ENCODE data around the gene TNFRSF21. TPM values are rescaled to one million over a fixed set of nuclear protein-coding genes. Genes with fewer than 3 reads are reported as not detected.
A peak's percentile ranks its signal among the peaks of the same experiment; 100 is the strongest.

TNFRSF21 gene
- total and polyA plus RNA-seq, 2 donors (not counting 1 experiment from before 2014, with no cell fraction given): 0.43 to 1.2 TPM

DNA sequence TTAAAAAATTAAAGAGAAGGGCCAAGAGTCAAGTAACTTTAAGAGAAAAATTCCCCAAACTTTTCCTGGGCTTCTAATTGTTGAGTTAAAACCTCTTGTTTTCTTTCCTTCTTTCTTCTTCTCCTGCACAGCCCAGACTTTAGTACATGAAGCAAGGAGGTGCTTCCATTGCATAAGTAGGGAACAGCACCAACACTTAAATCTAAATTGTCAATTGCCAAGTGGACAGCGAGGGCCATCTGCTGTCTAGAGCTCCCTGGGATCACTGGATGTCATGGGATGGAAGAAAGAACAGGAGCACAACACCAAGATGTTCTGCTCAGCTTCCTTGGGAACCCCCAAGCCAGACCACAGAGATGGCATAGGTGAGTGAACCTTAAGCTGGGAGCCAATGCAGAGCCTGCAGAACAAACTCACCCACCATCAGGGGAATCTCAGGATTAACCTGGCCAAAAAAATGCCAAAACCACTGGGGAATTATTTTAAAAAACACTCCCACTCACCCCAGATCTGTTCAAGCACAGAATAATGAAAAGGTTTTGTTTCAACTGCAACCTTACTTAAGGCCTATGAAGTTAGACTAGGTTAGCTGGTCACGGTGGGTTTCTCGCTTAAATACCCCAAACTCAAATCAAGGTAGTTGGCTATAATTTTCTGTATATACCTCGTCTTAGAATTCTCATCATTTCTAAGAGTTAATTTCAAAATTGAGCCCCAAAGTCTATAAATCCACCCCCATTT, 67.8 kb downstream of the TNFRSF21 start:
- CTCF ChIA-PET: interaction anchor here (0.8 to 1.0 kb wide), 3 partner anchors 67 to 236 kb away, joined by 3 read pairs; partner anchors contain the start of genes CD2AP and TNFRSF21
- H3K79me2 ChIP-seq (ENCODE audit: control insufficient read depth, insufficient read depth, low read length): no peaks in the 10 kb centered on the region
- no peaks in the 10 kb centered on the region for H3K27me3 ChIP-seq (replicated peaks in 1 of 4; ENCODE audit: control extremely low read depth in 1 of 4, control insufficient read depth in 3 of 4, insufficient read depth in 4 of 4, low read length in 3 of 4)
- H3K4me2 ChIP-seq (replicated peaks; ENCODE audit: low read depth, low read length, poor library complexity, severe bottlenecking): peak overlapping the region; percentile 63
- H3K27ac Mint-ChIP-seq: peak overlapping the region; percentile 62
- POLR2A ChIA-PET: interaction anchor here (1.3 kb wide), 1 partner anchor 65 kb away, joined by 3 read pairs; no protein-coding TSS in a partner anchor
- DNase-seq (peak; percentile 12), ATAC-seq (ENCODE audit: low read depth) (no peak)
- H3K9me3 ChIP-seq (ENCODE audit: control extremely low read depth in 1 of 3, control insufficient read depth in 2 of 3, insufficient read depth in 1 of 3, low read length in 2 of 3): no peaks in the 10 kb centered on the region
- H3K27me3 Mint-ChIP-seq: no peaks in the 10 kb centered on the region
- TF ChIP-seq EZH2 (IDR thresholded peaks at IDR 0.05; ENCODE audit: borderline replicate concordance, insufficient read depth, low read depth, low read length, poor library complexity, severe bottlenecking): no peak
- TF ChIP-seq, protein P1, sequence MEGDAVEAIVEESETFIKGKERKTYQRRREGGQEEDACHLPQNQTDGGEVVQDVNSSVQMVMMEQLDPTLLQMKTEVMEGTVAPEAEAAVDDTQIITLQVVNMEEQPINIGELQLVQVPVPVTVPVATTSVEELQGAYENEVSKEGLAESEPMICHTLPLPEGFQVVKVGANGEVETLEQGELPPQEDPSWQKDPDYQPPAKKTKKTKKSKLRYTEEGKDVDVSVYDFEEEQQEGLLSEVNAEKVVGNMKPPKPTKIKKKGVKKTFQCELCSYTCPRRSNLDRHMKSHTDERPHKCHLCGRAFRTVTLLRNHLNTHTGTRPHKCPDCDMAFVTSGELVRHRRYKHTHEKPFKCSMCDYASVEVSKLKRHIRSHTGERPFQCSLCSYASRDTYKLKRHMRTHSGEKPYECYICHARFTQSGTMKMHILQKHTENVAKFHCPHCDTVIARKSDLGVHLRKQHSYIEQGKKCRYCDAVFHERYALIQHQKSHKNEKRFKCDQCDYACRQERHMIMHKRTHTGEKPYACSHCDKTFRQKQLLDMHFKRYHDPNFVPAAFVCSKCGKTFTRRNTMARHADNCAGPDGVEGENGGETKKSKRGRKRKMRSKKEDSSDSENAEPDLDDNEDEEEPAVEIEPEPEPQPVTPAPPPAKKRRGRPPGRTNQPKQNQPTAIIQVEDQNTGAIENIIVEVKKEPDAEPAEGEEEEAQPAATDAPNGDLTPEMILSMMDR (IDR thresholded peaks at IDR 0.05): no peak
- peak overlapping the region; percentile 32 for H2AFZ ChIP-seq (ENCODE audit: insufficient read depth, low read depth, low read length, poor library complexity, severe bottlenecking)
- H3K4me3 Mint-ChIP-seq: peak overlapping the region; percentile 57
- H3K4me1 ChIP-seq (ENCODE audit: control insufficient read depth in 2 of 2, insufficient read depth in 2 of 2, low read length in 2 of 2): peaks cover 22 to 25% of the 10 kb centered on the region in 2 donors
- 100% methylated on average over 1 of the region's 4 CpGs for WGBS (ENCODE audit: insufficient coverage)
- no peaks in the 10 kb centered on the region for H3K36me3 ChIP-seq (replicated peaks in 1 of 2; ENCODE audit: control extremely low read depth in 1 of 2, control insufficient read depth in 1 of 2, extremely low read depth in 1 of 2, insufficient read depth in 2 of 2, low read length in 1 of 2)
- no peaks in the 10 kb centered on the region for H3K9me3 Mint-ChIP-seq (ENCODE audit: insufficient read depth)
- peaks cover 29% of the 10 kb centered on the region for H3K4me1 Mint-ChIP-seq
- H3K27ac ChIP-seq (ENCODE audit: low read length in 2 of 2): peak overlapping the region in 1 of 2 donors; percentile 40
- H4K20me1 ChIP-seq (ENCODE audit: control insufficient read depth, insufficient read depth, low read length, poor library complexity, severe bottlenecking): no peaks in the 10 kb centered on the region
- no peak overlapping the region for H3K9ac ChIP-seq (ENCODE audit: low read length)
- no peak overlapping the region for H3K4me3 ChIP-seq (ENCODE audit: control extremely low read depth in 1 of 5, extremely low read depth in 1 of 5, insufficient read depth in 1 of 5, low read depth in 2 of 5, low read length in 4 of 5)
- intact Hi-C loops (cut with micrococcal nuclease): loop anchor here (5.0 kb wide), 1 partner anchor 65 kb away; the partner anchor contains the start of gene TNFRSF21

DNA sequence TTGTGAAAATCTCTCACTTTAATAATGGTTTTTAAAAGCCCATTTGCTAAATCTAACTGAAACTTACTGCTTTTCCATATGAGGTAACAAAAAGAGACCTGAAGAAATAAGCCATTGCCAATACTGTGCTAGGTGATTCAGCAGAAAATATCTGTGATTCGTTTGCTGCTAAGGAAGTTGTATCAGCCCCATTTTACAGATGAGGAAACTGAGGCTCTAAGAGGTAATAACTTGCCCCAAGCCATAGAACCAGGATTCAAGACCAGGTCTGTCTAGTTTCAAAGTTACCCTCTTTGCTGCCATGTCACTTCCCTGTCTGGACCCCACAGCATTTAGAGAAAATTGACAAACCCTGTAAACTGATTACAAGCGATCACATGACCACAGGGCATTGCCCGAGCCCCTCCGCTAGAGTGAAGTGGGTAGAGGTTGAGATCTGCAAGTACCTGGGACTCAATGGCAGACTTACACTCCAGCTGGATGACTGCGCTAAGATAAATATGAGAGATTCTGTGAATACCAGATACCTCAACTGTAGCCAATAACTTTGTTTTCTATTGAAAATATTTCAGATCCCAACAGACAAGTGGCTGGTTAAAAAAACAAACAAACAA, 69.3 kb downstream of the TNFRSF21 start:
- Histone ChIP-seq H3K27ac (ENCODE audit: low read length in 2 of 2) (no peak overlapping the region), H3K36me3 (replicated peaks in 1 of 2; ENCODE audit: control extremely low read depth in 1 of 2, control insufficient read depth in 1 of 2, extremely low read depth in 1 of 2, insufficient read depth in 2 of 2, low read length in 1 of 2) (no peaks in the 10 kb centered on the region), H4K20me1 (ENCODE audit: control insufficient read depth, insufficient read depth, low read length, poor library complexity, severe bottlenecking) (no peaks in the 10 kb centered on the region), H3K9me3 (ENCODE audit: control extremely low read depth in 1 of 3, control insufficient read depth in 2 of 3, insufficient read depth in 1 of 3, low read length in 2 of 3) (no peaks in the 10 kb centered on the region), H3K4me2 (replicated peaks; ENCODE audit: low read depth, low read length, poor library complexity, severe bottlenecking) (no peak overlapping the region), H3K4me3 (ENCODE audit: control extremely low read depth in 1 of 5, extremely low read depth in 1 of 5, insufficient read depth in 1 of 5, low read depth in 2 of 5, low read length in 4 of 5) (no peak overlapping the region), H3K79me2 (ENCODE audit: control insufficient read depth, insufficient read depth, low read length) (no peaks in the 10 kb centered on the region), H3K9ac (ENCODE audit: low read length) (no peak overlapping the region), H3K4me1 (ENCODE audit: control insufficient read depth in 2 of 2, insufficient read depth in 2 of 2, low read length in 2 of 2) (peaks cover 9 to 12% of the 10 kb centered on the region in 2 donors), H3K27me3 (replicated peaks in 1 of 4; ENCODE audit: control extremely low read depth in 1 of 4, control insufficient read depth in 3 of 4, insufficient read depth in 4 of 4, low read length in 3 of 4) (no peaks in the 10 kb centered on the region), H2AFZ (ENCODE audit: insufficient read depth, low read depth, low read length, poor library complexity, severe bottlenecking) (no peak overlapping the region)
- whole genome bisulfite sequencing (ENCODE audit: insufficient coverage): no CpG with 5 or more reads among the region's 5 CpGs
- CTCF ChIA-PET: no interaction called here
- ATAC-seq (ENCODE audit: low read depth) (no peak), DNase-seq (no peak)
- TF ChIP-seq, protein P1 (IDR thresholded peaks at IDR 0.05): no peak
- TF ChIP-seq EZH2 (IDR thresholded peaks at IDR 0.05; ENCODE audit: borderline replicate concordance, insufficient read depth, low read depth, low read length, poor library complexity, severe bottlenecking): no peak
- intact Hi-C loops (cut with micrococcal nuclease): loop anchor here (5.0 kb wide), 1 partner anchor 67 kb away; the partner anchor contains the start of gene TNFRSF21
- Mint-ChIP-seq H3K9me3 (ENCODE audit: insufficient read depth) (no peaks in the 10 kb centered on the region), H3K4me1 (peaks cover 18% of the 10 kb centered on the region), H3K4me3 (no peak overlapping the region), H3K27me3 (no peaks in the 10 kb centered on the region), H3K27ac (no peak overlapping the region)
- POLR2A ChIA-PET: no interaction called here
